ENCODE data around the gene H1-8. TPM values are rescaled to one million over a fixed set of nuclear protein-coding genes. Genes with fewer than 3 reads are reported as not detected.

Gene H1-8
- total RNA-seq, 1 experiment from 2014 or later: not detected

DNA sequence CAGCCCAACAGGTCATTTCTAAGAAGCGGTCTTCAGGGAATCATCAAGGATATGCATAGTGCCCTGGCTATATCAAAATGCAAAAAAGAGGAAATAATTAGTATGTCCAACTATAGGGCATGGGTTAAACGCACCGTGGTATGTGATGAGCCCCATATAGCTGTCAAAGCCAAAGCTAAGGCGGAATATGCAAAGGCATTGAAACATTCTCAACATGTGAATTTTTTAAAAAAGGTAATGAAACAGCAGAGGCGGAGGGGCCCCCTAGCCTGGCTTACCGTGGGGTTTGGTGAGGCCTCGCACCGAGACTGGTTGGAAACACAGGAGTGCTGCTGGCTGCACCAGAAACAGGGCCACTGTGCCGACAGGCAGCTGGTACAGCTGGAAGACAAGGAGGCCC, 40.3 kb downstream of the H1-8 start:
- Histone ChIP-seq H3K4me2 (ENCODE audit: low read length) (no peak overlapping the region), H3K79me2 (ENCODE audit: insufficient read depth, low read length) (no peaks in the 10 kb centered on the region), H3K36me3 (ENCODE audit: control insufficient read depth in 1 of 2, insufficient read depth in 2 of 2, low read length in 2 of 2) (no peaks in the 10 kb centered on the region; a peak in 1 of 4 replicates), H3K4me3 (replicated peaks in 1 of 2; ENCODE audit: low read depth in 1 of 2, low read length in 2 of 2) (no peak overlapping the region), H3K27me3 (ENCODE audit: insufficient read depth, low read length) (no peaks in the 10 kb centered on the region), H3K9me3 (ENCODE audit: control insufficient read depth in 1 of 2, insufficient read depth in 1 of 2, low read depth in 1 of 2, low read length in 2 of 2) (no peaks in the 10 kb centered on the region), H2AFZ (ENCODE audit: low read depth, low read length, poor library complexity, severe bottlenecking) (no peak overlapping the region), H3K4me1 (ENCODE audit: control insufficient read depth in 1 of 2, insufficient read depth in 2 of 2, low read length in 2 of 2) (no peaks in the 10 kb centered on the region), H3K27ac (ENCODE audit: low read depth, low read length) (no peak overlapping the region), H3K9ac (ENCODE audit: low read length) (no peak overlapping the region), H4K20me1 (ENCODE audit: insufficient read depth) (no peaks in the 10 kb centered on the region), H3K9me2 (ENCODE audit: insufficient read depth) (no peaks in the 10 kb centered on the region)
- ChIA-PET POLR2A (no interaction called here), RAD21 (ENCODE audit: low non-redundant PET in 1 of 2, low total read pairs in 2 of 2, uncharacterized antibody in 2 of 2, unreplicated experiment in 2 of 2) (no interaction called here), CTCF (no interaction called here)
- ATAC-seq (no peak), DNase-seq (ENCODE audit: low read depth, low spot score) (no peak)
- intact Hi-C loops (cut with micrococcal nuclease): no loop called here
- TF ChIP-seq FOSL1 (IDR thresholded peaks at IDR 0.05; ENCODE audit: low read depth) (no peak), EZH2 (IDR thresholded peaks at IDR 0.05) (no peak), CEBPB (IDR thresholded peaks at IDR 0.05; ENCODE audit: low read depth) (no peak), CBX3 (IDR thresholded peaks at IDR 0.05; ENCODE audit: low read depth) (no peak), ELF1 (IDR thresholded peaks at IDR 0.05; ENCODE audit: borderline replicate concordance, low read depth) (no peak), EGR1 (IDR thresholded peaks at IDR 0.05; ENCODE audit: low read depth) (no peak), TCF7L2 (IDR thresholded peaks at IDR 0.05; ENCODE audit: borderline replicate concordance, extremely low read depth, insufficient read depth, insufficient read length) (no peak), SIN3A (IDR thresholded peaks at IDR 0.05; ENCODE audit: low read depth) (no peak)
- TF ChIP-seq, protein P1, sequence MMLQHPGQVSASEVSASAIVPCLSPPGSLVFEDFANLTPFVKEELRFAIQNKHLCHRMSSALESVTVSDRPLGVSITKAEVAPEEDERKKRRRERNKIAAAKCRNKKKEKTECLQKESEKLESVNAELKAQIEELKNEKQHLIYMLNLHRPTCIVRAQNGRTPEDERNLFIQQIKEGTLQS (IDR thresholded peaks at IDR 0.05): no peak
- BruUV-seq (replicated peaks): no TSS peak

DNA sequence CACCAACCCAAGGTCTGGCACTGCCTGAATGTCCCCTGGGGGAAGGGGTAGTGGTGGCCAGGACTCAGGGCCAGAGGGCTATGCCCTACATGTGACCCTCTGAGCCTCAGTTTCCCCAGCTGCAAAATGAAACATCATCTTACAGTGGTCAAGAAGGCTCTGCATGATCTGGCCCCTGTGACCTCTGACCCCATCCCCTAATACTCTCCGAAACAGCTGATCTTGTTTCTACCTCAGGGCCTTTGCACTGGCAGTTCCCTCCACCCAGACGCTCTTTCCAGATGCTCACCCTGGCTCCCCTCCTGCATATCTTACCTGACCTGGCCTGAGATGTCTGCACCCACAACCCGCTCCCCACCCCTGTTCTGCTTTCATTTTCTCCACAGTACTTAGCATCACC, 41.7 kb downstream of the H1-8 start:
- ChIA-PET CTCF (no interaction called here), POLR2A (no interaction called here), RAD21 (ENCODE audit: low non-redundant PET in 1 of 2, low total read pairs in 2 of 2, uncharacterized antibody in 2 of 2, unreplicated experiment in 2 of 2) (no interaction called here)
- ATAC-seq (no peak), DNase-seq (ENCODE audit: low read depth, low spot score) (no peak)
- Histone ChIP-seq H3K9me2 (ENCODE audit: insufficient read depth) (no peaks in the 10 kb centered on the region), H3K27ac (ENCODE audit: low read depth, low read length) (no peak overlapping the region), H3K79me2 (ENCODE audit: insufficient read depth, low read length) (no peaks in the 10 kb centered on the region), H4K20me1 (ENCODE audit: insufficient read depth) (no peaks in the 10 kb centered on the region), H3K4me3 (replicated peaks in 1 of 2; ENCODE audit: low read depth in 1 of 2, low read length in 2 of 2) (no peak overlapping the region), H2AFZ (ENCODE audit: low read depth, low read length, poor library complexity, severe bottlenecking) (no peak overlapping the region), H3K36me3 (ENCODE audit: control insufficient read depth in 1 of 2, insufficient read depth in 2 of 2, low read length in 2 of 2) (no peaks in the 10 kb centered on the region; a peak in 1 of 4 replicates), H3K9ac (ENCODE audit: low read length) (no peak overlapping the region), H3K4me1 (ENCODE audit: control insufficient read depth in 1 of 2, insufficient read depth in 2 of 2, low read length in 2 of 2) (no peaks in the 10 kb centered on the region), H3K4me2 (ENCODE audit: low read length) (no peak overlapping the region), H3K9me3 (ENCODE audit: control insufficient read depth in 1 of 2, insufficient read depth in 1 of 2, low read depth in 1 of 2, low read length in 2 of 2) (no peaks in the 10 kb centered on the region), H3K27me3 (ENCODE audit: insufficient read depth, low read length) (no peaks in the 10 kb centered on the region)
- intact Hi-C loops (cut with micrococcal nuclease): no loop called here
- BruUV-seq (replicated peaks): no TSS peak
- TF ChIP-seq FOSL1 (IDR thresholded peaks at IDR 0.05; ENCODE audit: low read depth): no peak
- no peak for TF ChIP-seq POLR2A (IDR thresholded peaks at IDR 0.05; ENCODE audit: borderline replicate concordance, extremely low read depth, insufficient read depth, insufficient read length)
- TF ChIP-seq, protein P2, sequence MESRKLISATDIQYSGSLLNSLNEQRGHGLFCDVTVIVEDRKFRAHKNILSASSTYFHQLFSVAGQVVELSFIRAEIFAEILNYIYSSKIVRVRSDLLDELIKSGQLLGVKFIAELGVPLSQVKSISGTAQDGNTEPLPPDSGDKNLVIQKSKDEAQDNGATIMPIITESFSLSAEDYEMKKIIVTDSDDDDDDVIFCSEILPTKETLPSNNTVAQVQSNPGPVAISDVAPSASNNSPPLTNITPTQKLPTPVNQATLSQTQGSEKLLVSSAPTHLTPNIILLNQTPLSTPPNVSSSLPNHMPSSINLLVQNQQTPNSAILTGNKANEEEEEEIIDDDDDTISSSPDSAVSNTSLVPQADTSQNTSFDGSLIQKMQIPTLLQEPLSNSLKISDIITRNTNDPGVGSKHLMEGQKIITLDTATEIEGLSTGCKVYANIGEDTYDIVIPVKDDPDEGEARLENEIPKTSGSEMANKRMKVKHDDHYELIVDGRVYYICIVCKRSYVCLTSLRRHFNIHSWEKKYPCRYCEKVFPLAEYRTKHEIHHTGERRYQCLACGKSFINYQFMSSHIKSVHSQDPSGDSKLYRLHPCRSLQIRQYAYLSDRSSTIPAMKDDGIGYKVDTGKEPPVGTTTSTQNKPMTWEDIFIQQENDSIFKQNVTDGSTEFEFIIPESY (IDR thresholded peaks at IDR 0.05; ENCODE audit: extremely low read depth, insufficient replicate concordance, low read length): no peak
- no peak for TF ChIP-seq RAD21 (IDR thresholded peaks at IDR 0.05; ENCODE audit: low read depth)
- no peak for TF ChIP-seq EZH2phosphoT487 (IDR thresholded peaks at IDR 0.05; ENCODE audit: borderline replicate concordance)
- no peak for TF ChIP-seq EZH2 (IDR thresholded peaks at IDR 0.05)
- no peak for TF ChIP-seq EGR1 (IDR thresholded peaks at IDR 0.05; ENCODE audit: low read depth)
- TF ChIP-seq YY1 (IDR thresholded peaks at IDR 0.05; ENCODE audit: extremely low read depth, insufficient replicate concordance, low read depth, low read length): no peak
- TF ChIP-seq, protein P3, sequence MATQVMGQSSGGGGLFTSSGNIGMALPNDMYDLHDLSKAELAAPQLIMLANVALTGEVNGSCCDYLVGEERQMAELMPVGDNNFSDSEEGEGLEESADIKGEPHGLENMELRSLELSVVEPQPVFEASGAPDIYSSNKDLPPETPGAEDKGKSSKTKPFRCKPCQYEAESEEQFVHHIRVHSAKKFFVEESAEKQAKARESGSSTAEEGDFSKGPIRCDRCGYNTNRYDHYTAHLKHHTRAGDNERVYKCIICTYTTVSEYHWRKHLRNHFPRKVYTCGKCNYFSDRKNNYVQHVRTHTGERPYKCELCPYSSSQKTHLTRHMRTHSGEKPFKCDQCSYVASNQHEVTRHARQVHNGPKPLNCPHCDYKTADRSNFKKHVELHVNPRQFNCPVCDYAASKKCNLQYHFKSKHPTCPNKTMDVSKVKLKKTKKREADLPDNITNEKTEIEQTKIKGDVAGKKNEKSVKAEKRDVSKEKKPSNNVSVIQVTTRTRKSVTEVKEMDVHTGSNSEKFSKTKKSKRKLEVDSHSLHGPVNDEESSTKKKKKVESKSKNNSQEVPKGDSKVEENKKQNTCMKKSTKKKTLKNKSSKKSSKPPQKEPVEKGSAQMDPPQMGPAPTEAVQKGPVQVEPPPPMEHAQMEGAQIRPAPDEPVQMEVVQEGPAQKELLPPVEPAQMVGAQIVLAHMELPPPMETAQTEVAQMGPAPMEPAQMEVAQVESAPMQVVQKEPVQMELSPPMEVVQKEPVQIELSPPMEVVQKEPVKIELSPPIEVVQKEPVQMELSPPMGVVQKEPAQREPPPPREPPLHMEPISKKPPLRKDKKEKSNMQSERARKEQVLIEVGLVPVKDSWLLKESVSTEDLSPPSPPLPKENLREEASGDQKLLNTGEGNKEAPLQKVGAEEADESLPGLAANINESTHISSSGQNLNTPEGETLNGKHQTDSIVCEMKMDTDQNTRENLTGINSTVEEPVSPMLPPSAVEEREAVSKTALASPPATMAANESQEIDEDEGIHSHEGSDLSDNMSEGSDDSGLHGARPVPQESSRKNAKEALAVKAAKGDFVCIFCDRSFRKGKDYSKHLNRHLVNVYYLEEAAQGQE (IDR thresholded peaks at IDR 0.05; ENCODE audit: low read depth): no peak
- TF ChIP-seq SRF (IDR thresholded peaks at IDR 0.05; ENCODE audit: low read depth): no peak
- no peak for TF ChIP-seq SIN3A (IDR thresholded peaks at IDR 0.05; ENCODE audit: low read depth)
- TF ChIP-seq ELF1 (IDR thresholded peaks at IDR 0.05; ENCODE audit: borderline replicate concordance, low read depth): no peak
- no peak for TF ChIP-seq POLR2AphosphoS5 (IDR thresholded peaks at IDR 0.05; ENCODE audit: low read depth, low read length)
